Suprapubic skin (tissue), 4 donors: Measurements from ENCODE around the gene RCOR2. TPM values are rescaled to one million over a fixed set of nuclear protein-coding genes. Genes with fewer than 3 reads are reported as not detected.

Source experiments
- DNase-seq, 2 donors: peaks; one replicate each; pipeline ENCODE4 v3.0.0-alpha.2; 2019; ENCODE audit warnings: low spot score in 2 of 2
- H3K27ac ChIP-seq: fragments of 200-600 bp; sonication (generic); one replicate; pipeline ENCODE4 v1.5.1; 2019
- H3K27me3 ChIP-seq: fragments of 200-600 bp; sonication (generic); one replicate; pipeline ENCODE4 v1.5.1; 2019
- H3K36me3 ChIP-seq: fragments of 200-600 bp; sonication (generic); one replicate; pipeline ENCODE4 v1.5.1; 2019
- H3K4me1 ChIP-seq: fragments of 200-600 bp; sonication (generic); one replicate; pipeline ENCODE4 v1.5.1; 2019
- H3K4me3 ChIP-seq: fragments of 200-600 bp; sonication (generic); one replicate; pipeline ENCODE4 v1.5.1; 2019; ENCODE audit warnings: mild to moderate bottlenecking
- H3K9me3 ChIP-seq: fragments of 200-600 bp; sonication (generic); one replicate; pipeline ENCODE4 v1.5.1; 2019
- CTCF ChIP-seq, 2 donors: fragments of 200-600 bp in 1 of 2; fragments of 450-650 bp in 1 of 2; sonication (generic) in 1 of 2; IDR thresholded peaks; one replicate each; pipeline ENCODE4 v1.5.1; 2016 to 2019; ENCODE audit warnings: antibody characterized with exemption in 2 of 2, mild to moderate bottlenecking in 1 of 2, moderate library complexity in 1 of 2
- EP300 ChIP-seq: sonication (generic); formaldehyde crosslinking; IDR thresholded peaks from one replicate; pipeline ENCODE4 v1.6.1; 2017; ENCODE audit warnings: antibody characterized with exemption
- POLR2A ChIP-seq, 2 donors: fragments of 450-650 bp; IDR thresholded peaks; one replicate each; pipeline ENCODE4 v1.6.1; 2017; ENCODE audit warnings: antibody characterized with exemption in 2 of 2, mild to moderate bottlenecking in 2 of 2, moderate library complexity in 2 of 2
- POLR2AphosphoS5 ChIP-seq, 3 donors: sonication (generic); formaldehyde crosslinking; IDR thresholded peaks; one replicate each; pipeline ENCODE4 v1.6.1; 2017; ENCODE audit warnings: antibody characterized with exemption in 3 of 3
- WGBS: methylation state at CpG from one replicate; pipeline ENCODE4 v1.1.5; 2018; 5-methylcytosine and 5-hydroxymethylcytosine counted together
- total RNA-seq, 4 donors: library from RNA; depleted of rRNA; stranded (reverse); fragments of >200 nt; gene quantifications; one replicate each; pipeline ENCODE4 v1.1.0, GENCODE V29; 2016

Gene RCOR2
- total RNA-seq, 4 donors from 2014 or later = 0.21 to 0.34 TPM; not detected in 2

GRCh38 chr11:63907808-63908530 lies 9.0 kb downstream of the RCOR2 start:
- 83% methylated on average over 11 of the region's 21 CpGs for WGBS
- Histone ChIP-seq H3K9me3 (no peaks in the 10 kb centered on the region), H3K27ac (no peak overlapping the region), H3K27me3 (no peaks in the 10 kb centered on the region), H3K4me1 (peaks cover 18% of the 10 kb centered on the region), H3K36me3 (peaks cover 78% of the 10 kb centered on the region), H3K4me3 (no peak overlapping the region)
- no peak for DNase-seq
- TF ChIP-seq POLR2AphosphoS5 (IDR thresholded peaks at IDR 0.05) (no peak), POLR2A (IDR thresholded peaks at IDR 0.05) (no peak), CTCF (IDR thresholded peaks at IDR 0.05) (no peak), EP300 (no peak)

GRCh38 chr11:63907063-63907462 lies 9.9 kb downstream of the RCOR2 start:
- no peak overlapping the region for H3K27ac ChIP-seq
- DNase-seq = no peak
- H3K36me3 ChIP-seq = peaks cover 87% of the 10 kb centered on the region
- no peaks in the 10 kb centered on the region for H3K9me3 ChIP-seq
- H3K27me3 ChIP-seq = no peaks in the 10 kb centered on the region
- no peak overlapping the region for H3K4me3 ChIP-seq
- H3K4me1 ChIP-seq = peaks cover 18% of the 10 kb centered on the region
- 100% methylated on average over 4 of the region's 6 CpGs for WGBS
- TF ChIP-seq POLR2A (IDR thresholded peaks at IDR 0.05) = no peak
- no peak for TF ChIP-seq CTCF (IDR thresholded peaks at IDR 0.05)
- no peak for TF ChIP-seq EP300
- no peak for TF ChIP-seq POLR2AphosphoS5 (IDR thresholded peaks at IDR 0.05)

- Histone ChIP-seq H3K9me3 (no peaks in the 10 kb centered on the region), H3K4me3 (no peak overlapping the region), H3K27ac (no peak overlapping the region), H3K4me1 (peaks cover 16% of the 10 kb centered on the region), H3K36me3 (peaks cover 88% of the 10 kb centered on the region), H3K27me3 (no peaks in the 10 kb centered on the region)
- no peak for DNase-seq
- TF ChIP-seq EP300 (no peak), POLR2A (IDR thresholded peaks at IDR 0.05) (no peak), CTCF (IDR thresholded peaks at IDR 0.05) (peak in 1 of 2 donors; percentile 25), POLR2AphosphoS5 (IDR thresholded peaks at IDR 0.05) (no peak)
- WGBS = 80% methylated on average over 6 of the region's 7 CpGs
These were observed 10.4 kb downstream of the RCOR2 start for GRCh38 chr11:63906585-63906984.

GRCh38 chr11:63906087-63906486 lies 10.9 kb downstream of the RCOR2 start:
- TF ChIP-seq POLR2A (IDR thresholded peaks at IDR 0.05) (no peak), EP300 (no peak)
- 95% methylated on average over 4 of the region's 4 CpGs for WGBS
- Histone ChIP-seq H3K27ac (no peak overlapping the region), H3K4me1 (peaks cover 15% of the 10 kb centered on the region), H3K9me3 (no peaks in the 10 kb centered on the region), H3K36me3 (peaks cover 88% of the 10 kb centered on the region), H3K27me3 (no peaks in the 10 kb centered on the region), H3K4me3 (no peak overlapping the region)
- no peak for DNase-seq

GRCh38 chr11:63905179-63905578 lies 11.8 kb downstream of the RCOR2 start:
- Histone ChIP-seq H3K4me1 (peaks cover 15% of the 10 kb centered on the region), H3K27me3 (no peaks in the 10 kb centered on the region), H3K36me3 (peaks cover 95% of the 10 kb centered on the region), H3K9me3 (no peaks in the 10 kb centered on the region), H3K27ac (no peak overlapping the region), H3K4me3 (no peak overlapping the region)
- DNase-seq = no peak
- 74% methylated on average over 6 of the region's 6 CpGs for WGBS
- no peak for TF ChIP-seq POLR2A (IDR thresholded peaks at IDR 0.05)
- TF ChIP-seq POLR2AphosphoS5 (IDR thresholded peaks at IDR 0.05) = no peak
- TF ChIP-seq CTCF (IDR thresholded peaks at IDR 0.05) = no peak
